Panc1 (cell line): ENCODE measurements around the gene CROCC2. TPM values are rescaled to one million over a fixed set of nuclear protein-coding genes. Genes with fewer than 3 reads are reported as not detected.

ENCODE experiments used
- ATAC-seq: fragments of 200-7000 bp; cut with Tn5 transposase; 2 replicates; pipeline ENCODE4 v1.9.1; 2020; ENCODE audit warnings: mild to moderate bottlenecking, moderate library complexity
- BruUV-seq: library from RNA; stranded (reverse); fragments of 400-500 nt; replicated peaks from 2 replicates; lab custom pipeline; 2021; lab: Mats Ljungman, UMichigan
- CTCF ChIA-PET: fragments of 300-600 bp; sonication (Branson Sonifier 250); formaldehyde crosslinking; loops from one replicate; lab custom pipeline; 2022; ENCODE audit warnings: antibody characterized with exemption; lab: Charles Lee
- POLR2A ChIA-PET: fragments of 300-600 bp; sonication (Branson Sonifier 250); formaldehyde crosslinking; loops from one replicate; lab custom pipeline; 2022; ENCODE audit warnings: antibody characterized with exemption; lab: Charles Lee
- DNase-seq: peaks from one replicate; pipeline ENCODE4 v3.0.0-alpha.2; 2010; ENCODE audit warnings: low read depth, low spot score
- H3K27ac ChIP-seq: 2 replicates; pipeline ENCODE4 v1.5.1; 2011; ENCODE audit warnings: mild to moderate bottlenecking, low read length, inconsistent platforms
- H3K27me3 ChIP-seq: fragments of 200-500 bp; sonication (Bioruptor generic); 2 replicates; pipeline ENCODE4 v1.6.0; 2014; ENCODE audit warnings: low read length, inconsistent platforms; ENCODE audit not compliant: control insufficient read depth, insufficient read depth
- H3K36me3 ChIP-seq: fragments of 200-500 bp; sonication (Bioruptor generic); 2 replicates; pipeline ENCODE4 v1.5.1; 2014; ENCODE audit warnings: inconsistent platforms, mild to moderate bottlenecking, low read length, moderate library complexity; ENCODE audit not compliant: control insufficient read depth, insufficient read depth
- H3K4me1 ChIP-seq: 2 replicates; pipeline ENCODE4 v1.5.1; 2011; ENCODE audit warnings: inconsistent platforms, mild to moderate bottlenecking, low read length, moderate library complexity; ENCODE audit not compliant: control insufficient read depth, insufficient read depth
- H3K4me3 ChIP-seq, 2 experiments: 2 replicates each; pipeline ENCODE4 v1.5.1; 2011 to 2012; ENCODE audit warnings: low read depth in 2 of 2, low read length in 2 of 2, mild to moderate bottlenecking in 2 of 2, inconsistent platforms in 1 of 2, moderate library complexity in 1 of 2
- H3K9me3 ChIP-seq: fragments of 200-500 bp; sonication (Bioruptor generic); 2 replicates; pipeline ENCODE4 v1.5.1; 2014; ENCODE audit warnings: low read depth, mild to moderate bottlenecking, inconsistent platforms, low read length, moderate library complexity; ENCODE audit not compliant: control insufficient read depth, insufficient read depth
- CTCF ChIP-seq: fragments of 450-650 bp; IDR thresholded peaks from 2 replicates; pipeline ENCODE4 v1.5.1; 2017; ENCODE audit warnings: mild to moderate bottlenecking
- POLR2AphosphoS5 ChIP-seq: IDR thresholded peaks from 2 replicates; pipeline ENCODE4 v1.6.1; 2012; ENCODE audit warnings: mild to moderate bottlenecking, low read depth, low read length, moderate library complexity
- REST ChIP-seq, 2 experiments: IDR thresholded peaks; 2 replicates each; pipeline ENCODE4 v1.6.1; 2011 to 2012; ENCODE audit warnings: low read depth in 2 of 2, control low read depth in 1 of 2, low read length in 1 of 2, mild to moderate bottlenecking in 1 of 2, moderate library complexity in 1 of 2; ENCODE audit not compliant: insufficient read depth in 1 of 2
- SIN3A ChIP-seq: IDR thresholded peaks from 2 replicates; pipeline ENCODE4 v1.6.1; 2012; ENCODE audit warnings: low read depth, mild to moderate bottlenecking, low read length, moderate library complexity, borderline replicate concordance; ENCODE audit not compliant: insufficient read depth
- TCF7L2 ChIP-seq: IDR thresholded peaks from 2 replicates; pipeline ENCODE4 v1.6.1; 2011; ENCODE audit warnings: mild to moderate bottlenecking, low read depth, low read length, inconsistent platforms
- in situ Hi-C: cut with HindIII; loops from 2 replicates; pipeline ENCODE4 v1.10.0; 2016; ENCODE audit warnings: low sequenced_read_pairs, low pct_unique_long_range_greater_than_20kb
- intact Hi-C: fragments of 100-400 bp; cut with micrococcal nuclease; formaldehyde crosslinking; loops from one replicate; pipeline ENCODE4 v1.10.0; 2022; ENCODE audit not compliant: unreplicated experiment
- total RNA-seq: library from RNA; stranded (reverse); gene quantifications from one replicate; pipeline ENCODE4 v1.2.1, GENCODE V29; 2021; ENCODE audit not compliant: unreplicated experiment

Gene CROCC2
- total RNA-seq, 1 experiment from 2014 or later: 0.23 TPM

- ChIA-PET CTCF (no interaction called here), POLR2A (no interaction called here)
- H3K27ac ChIP-seq: no peak overlapping the region
- no peaks in the 10 kb centered on the region for H3K36me3 ChIP-seq
- H3K9me3 ChIP-seq: peaks cover 7% of the 10 kb centered on the region; the same call in 1 of the 2 replicates
- H3K4me3 ChIP-seq: no peak overlapping the region
- no peak for TF ChIP-seq POLR2AphosphoS5
- no peak for TF ChIP-seq SIN3A
- no peak for TF ChIP-seq CTCF
- no peak for TF ChIP-seq REST (IDR thresholded peaks at IDR 0.05; ENCODE audit: insufficient read depth in 1 of 2, low read depth in 2 of 2, low read length in 1 of 2)
- TF ChIP-seq TCF7L2: no peak
- no peaks in the 10 kb centered on the region for H3K4me1 ChIP-seq
- BruUV-seq: no TSS peak
- H3K27me3 ChIP-seq: no peaks in the 10 kb centered on the region
- DNase-seq (no peak), ATAC-seq (no peak)
- intact Hi-C loops: no loop called here
- in situ Hi-C loops: no loop called here
These were observed 113.5 kb downstream of the CROCC2 start for GRCh38 chr2:241019441-241020139.

- no TSS peak for BruUV-seq
- DNase-seq: no peak
- CTCF ChIA-PET: no interaction called here
These were observed 114.1 kb downstream of the CROCC2 start for GRCh38 chr2:241020201-241020600.

More at GRCh38 chr2:241020201-241020600, 114.1 kb downstream of the CROCC2 start:
- Histone ChIP-seq H3K27me3 (no peaks in the 10 kb centered on the region), H3K4me3 (no peak overlapping the region), H3K4me1 (no peaks in the 10 kb centered on the region), H3K9me3 (peaks cover 8% of the 10 kb centered on the region), H3K27ac (no peak overlapping the region), H3K36me3 (no peaks in the 10 kb centered on the region)
- in situ Hi-C loops: no loop called here
- TF ChIP-seq REST (IDR thresholded peaks at IDR 0.05; ENCODE audit: insufficient read depth in 1 of 2, low read depth in 2 of 2, low read length in 1 of 2) (no peak), TCF7L2 (no peak), CTCF (no peak), POLR2AphosphoS5 (no peak), SIN3A (no peak)
- intact Hi-C loops: no loop called here
- ATAC-seq: no peak
- POLR2A ChIA-PET: no interaction called here
